A673 (cell line): ENCODE measurements around the gene BHLHA15. TPM values are rescaled to one million over a fixed set of nuclear protein-coding genes. Genes with fewer than 3 reads are reported as not detected.

Source experiments
- BruUV-seq: library from RNA; stranded (reverse); fragments of 400-500 nt; replicated peaks from 2 replicates; lab custom pipeline; 2021; lab: Mats Ljungman, UMichigan
- CTCF ChIA-PET: fragments of 300-600 bp; sonication (Branson Sonifier 250); formaldehyde crosslinking; loops from one replicate; lab custom pipeline; 2022; ENCODE audit warnings: antibody characterized with exemption; lab: Charles Lee
- POLR2A ChIA-PET: fragments of 300-600 bp; sonication (Branson Sonifier 250); formaldehyde crosslinking; loops from one replicate; lab custom pipeline; 2022; ENCODE audit warnings: antibody characterized with exemption; ENCODE audit not compliant: low non-redundant PET; lab: Charles Lee
- DNase-seq: peaks from one replicate; pipeline ENCODE4 v3.0.0-alpha.2; 2015; ENCODE audit warnings: low spot score
- H3K27ac ChIP-seq: fragments of 200-600 bp; sonication (generic); 2 replicates; pipeline ENCODE4 v1.5.1; 2016; ENCODE audit warnings: mixed run types, low read depth, mild to moderate bottlenecking, mixed read lengths, antibody characterized with exemption, low read length; ENCODE audit not compliant: poor library complexity, severe bottlenecking
- H3K27me3 ChIP-seq: fragments of 200-600 bp; sonication (generic); replicated peaks from 2 replicates; pipeline ENCODE4 v1.6.1; 2017; ENCODE audit warnings: mixed run types, low read depth, mild to moderate bottlenecking, mixed read lengths, antibody characterized with exemption, low read length; ENCODE audit not compliant: insufficient read depth, poor library complexity
- H3K36me3 ChIP-seq: fragments of 200-600 bp; sonication (generic); 2 replicates; pipeline ENCODE4 v1.6.1; 2016; ENCODE audit warnings: mixed run types, mild to moderate bottlenecking, mixed read lengths, antibody characterized with exemption, low read length; ENCODE audit not compliant: insufficient read depth, poor library complexity, severe bottlenecking
- H3K4me1 ChIP-seq: fragments of 200-600 bp; sonication (generic); 2 replicates; pipeline ENCODE4 v1.6.1; 2017; ENCODE audit warnings: mixed run types, mild to moderate bottlenecking, mixed read lengths, antibody characterized with exemption, low read length; ENCODE audit not compliant: insufficient read depth, poor library complexity, severe bottlenecking
- H3K4me3 ChIP-seq: fragments of 200-600 bp; sonication (generic); 2 replicates; pipeline ENCODE4 v1.5.1; 2016; ENCODE audit warnings: low read depth, mixed run types, mild to moderate bottlenecking, mixed read lengths, low read length; ENCODE audit not compliant: poor library complexity, severe bottlenecking
- H3K9me3 ChIP-seq: fragments of 200-600 bp; sonication (generic); 2 replicates; pipeline ENCODE4 v1.6.1; 2016; ENCODE audit warnings: mixed run types, low read depth, mild to moderate bottlenecking, mixed read lengths, antibody characterized with exemption, low read length; ENCODE audit not compliant: poor library complexity, severe bottlenecking
- CTCF ChIP-seq: fragments of 300-800, 200-600 bp; sonication (generic); conservative IDR thresholded peaks from 2 replicates; pipeline ENCODE4 v1.5.1; 2017; ENCODE audit warnings: low read depth, mild to moderate bottlenecking, antibody characterized with exemption, low read length, moderate library complexity, mixed read lengths
- EZH2 ChIP-seq: fragments of 200-600 bp; sonication (generic); IDR thresholded peaks from 2 replicates; pipeline ENCODE4 v1.6.1; 2017; ENCODE audit warnings: borderline replicate concordance, low read depth, mild to moderate bottlenecking, mixed read lengths, antibody characterized with exemption, low read length; ENCODE audit not compliant: poor library complexity, severe bottlenecking
- intact Hi-C: fragments of 100-400 bp; cut with micrococcal nuclease; formaldehyde crosslinking; loops from one replicate; pipeline ENCODE4 v1.10.0; 2022; ENCODE audit not compliant: unreplicated experiment
- total RNA-seq: library from RNA; stranded (reverse); gene quantifications from 2 replicates; pipeline ENCODE4 v1.2.3, GENCODE V29; 2021

BHLHA15 gene
- total RNA-seq, 1 experiment from 2014 or later: 0.64 TPM

DNA sequence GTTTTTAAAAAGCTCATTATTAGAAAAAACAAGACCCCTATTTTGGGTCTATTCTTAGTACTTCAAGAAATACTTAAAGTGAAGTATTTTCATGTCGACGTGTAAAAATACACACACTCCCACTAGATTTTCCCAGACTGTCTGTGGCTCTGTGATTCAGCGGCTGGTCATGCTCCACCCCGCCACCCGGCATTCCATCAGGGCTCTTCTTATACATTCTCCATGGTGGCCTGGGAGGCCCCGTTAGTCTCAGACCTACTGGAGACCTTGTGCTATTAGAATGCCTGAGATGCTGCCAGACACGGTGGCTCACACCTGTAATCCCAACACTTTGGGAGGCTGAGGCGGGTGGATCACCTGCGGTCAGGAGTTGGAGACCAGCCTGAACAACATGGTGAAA lies 27.7 kb downstream of the BHLHA15 start:
- Histone ChIP-seq H3K9me3 (no peaks in the 10 kb centered on the region), H3K36me3 (no peaks in the 10 kb centered on the region), H3K27me3 (no peaks in the 10 kb centered on the region), H3K27ac (no peak overlapping the region), H3K4me3 (no peak overlapping the region), H3K4me1 (no peaks in the 10 kb centered on the region)
- POLR2A ChIA-PET: no interaction called here
- no peak for DNase-seq
- CTCF ChIA-PET: no interaction called here
- no peak for TF ChIP-seq CTCF
- TF ChIP-seq EZH2: no peak
- intact Hi-C loops: no loop called here
- no TSS peak for BruUV-seq

- Histone ChIP-seq H3K36me3 (no peaks in the 10 kb centered on the region), H3K4me3 (no peak overlapping the region), H3K27ac (no peak overlapping the region), H3K27me3 (no peaks in the 10 kb centered on the region), H3K9me3 (no peaks in the 10 kb centered on the region), H3K4me1 (no peaks in the 10 kb centered on the region)
- CTCF ChIA-PET: no interaction called here
- intact Hi-C loops: no loop called here
- no peak for DNase-seq
- no TSS peak for BruUV-seq
- TF ChIP-seq CTCF (peak; percentile 60), EZH2 (no peak)
- POLR2A ChIA-PET: no interaction called here
These were observed 29.9 kb downstream of the BHLHA15 start for GRCh38 chr7:98240961-98241673.

- ChIA-PET CTCF (no interaction called here), POLR2A (no interaction called here)
- no peaks in the 10 kb centered on the region for H3K9me3 ChIP-seq
- no peaks in the 10 kb centered on the region for H3K4me1 ChIP-seq
- no peaks in the 10 kb centered on the region for H3K36me3 ChIP-seq
- no peak for DNase-seq
- no peak overlapping the region for H3K27ac ChIP-seq
- BruUV-seq: no TSS peak
- no peaks in the 10 kb centered on the region for H3K27me3 ChIP-seq
- intact Hi-C loops: no loop called here
- no peak overlapping the region for H3K4me3 ChIP-seq
- TF ChIP-seq EZH2 (no peak), CTCF (no peak)
These were observed 30.5 kb downstream of the BHLHA15 start for GRCh38 chr7:98241674-98242241.
